ENCODE data around the gene CAMKK1.
"Not testable (repeated sequence)": the region's sequence is repeated elsewhere in the genome, so short reads cannot be mapped to it uniquely, and the experiment has no call there.

The CAMKK1 gene

DNA sequence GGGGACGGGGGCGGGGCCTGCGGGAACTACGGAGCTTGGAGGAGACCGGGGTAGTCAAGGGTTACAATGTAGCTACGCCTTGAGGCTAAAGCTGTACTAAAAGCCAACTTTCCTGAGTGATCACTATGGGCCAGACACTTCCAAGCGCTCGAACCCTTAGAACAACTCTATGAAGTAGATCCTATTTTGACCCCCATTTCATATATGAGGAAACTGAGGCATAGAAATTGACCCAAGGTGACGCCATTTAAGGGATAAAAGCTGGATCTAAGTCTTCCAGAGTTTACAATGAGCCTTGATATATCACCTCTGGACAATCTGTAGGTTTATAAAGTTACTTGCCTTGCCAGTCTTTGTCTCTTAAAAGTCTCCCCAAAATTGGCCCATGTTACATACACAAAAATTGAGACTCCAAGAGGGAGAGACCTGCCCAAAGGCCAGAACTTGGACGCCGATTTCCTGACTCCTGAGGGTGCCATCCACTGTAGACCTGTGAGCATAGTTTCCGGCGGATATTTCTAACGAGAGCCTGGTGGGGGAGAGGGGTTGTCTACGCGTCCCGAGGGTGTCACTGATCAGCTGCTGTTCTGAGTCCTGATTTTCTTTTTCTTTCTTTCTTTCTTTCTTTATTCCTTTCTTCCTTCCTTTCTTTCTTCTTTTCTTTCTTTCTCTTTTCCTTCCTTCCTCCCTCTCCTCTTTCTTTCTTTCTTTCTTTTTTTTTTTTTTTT is 46.3 kb downstream of the CAMKK1 start:
- peak; percentile 48 for DNase-seq (ENCODE audit: low read depth, low spot score)
- Histone ChIP-seq H3K9ac (ENCODE audit: insufficient read length) (no peak overlapping the region), H3K36me3 (ENCODE audit: insufficient read depth, low read length) (peaks cover 27% of the 10 kb centered on the region), H3K27ac (no peak overlapping the region), H3K4me3 (peak overlapping the region; percentile 60), H3K9me3 (ENCODE audit: low read depth, low read length) (no peaks in the 10 kb centered on the region)
- no peak for TF ChIP-seq EZH2 (IDR thresholded peaks at IDR 0.05)
- TF ChIP-seq FOXP2 (optimal IDR thresholded peaks at IDR 0.05; ENCODE audit: control extremely low read depth, extremely low read length, insufficient read depth) = peak; percentile 1

GRCh38 chr17:3845621-3846436 is 47.0 kb downstream of the CAMKK1 start, which contains the start of gene NCBP3:
Gene NCBP3 (minus strand): TSS chr17:3846246. CDS start chr17:3846223, 23 bp downstream.
- no peak for DNase-seq (ENCODE audit: low read depth, low spot score)

DNA sequence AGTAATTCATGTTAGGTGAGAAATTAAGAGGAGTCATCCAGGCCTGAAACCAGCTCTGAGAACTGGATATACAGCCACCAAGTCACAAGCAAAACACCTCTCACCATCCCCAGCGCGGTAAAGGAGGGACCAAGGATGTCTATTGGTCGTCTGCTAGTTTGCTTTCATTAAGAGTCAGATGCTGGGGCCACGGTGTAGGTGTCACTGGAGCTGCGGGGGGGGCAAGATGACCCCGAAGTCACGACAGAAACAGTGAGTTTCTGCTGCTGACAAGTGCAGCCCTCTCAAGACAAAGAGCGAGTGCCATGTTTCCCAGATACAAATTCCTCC is 47.6 kb downstream of the CAMKK1 start:
- Histone ChIP-seq H3K9me3 (ENCODE audit: low read depth, low read length) (no peaks in the 10 kb centered on the region), H3K9ac (ENCODE audit: insufficient read length) (peak overlapping the region; percentile 97), H3K27ac (no peak overlapping the region), H3K4me3 (peak overlapping the region; percentile 89), H3K36me3 (ENCODE audit: insufficient read depth, low read length) (peaks cover 38% of the 10 kb centered on the region)
- DNase-seq (ENCODE audit: low read depth, low spot score) = no peak
- no peak for TF ChIP-seq FOXP2 (optimal IDR thresholded peaks at IDR 0.05; ENCODE audit: control extremely low read depth, extremely low read length, insufficient read depth)
- no peak for TF ChIP-seq EZH2 (IDR thresholded peaks at IDR 0.05)
- TF ChIP-seq POLR2AphosphoS5 (IDR thresholded peaks at IDR 0.05; ENCODE audit: borderline replicate concordance, low read depth, low read length) = no peak

More at GRCh38 chr17:3845621-3846436, 47.0 kb downstream of the CAMKK1 start, which contains the start of gene NCBP3:
- peak within 1 kb of the TSS; percentile 97 for H3K9ac ChIP-seq (ENCODE audit: insufficient read length)
- H3K27ac ChIP-seq = peak within 1 kb of the TSS; percentile 55; the same call in 1 of the 2 replicates
- H3K36me3 ChIP-seq (ENCODE audit: insufficient read depth, low read length) = peaks cover 33% of the 10 kb centered on the region
- H3K9me3 ChIP-seq (ENCODE audit: low read depth, low read length) = no peaks in the 10 kb centered on the region
- H3K4me3 ChIP-seq = peak within 1 kb of the TSS; percentile 89
- TF ChIP-seq POLR2AphosphoS5 (IDR thresholded peaks at IDR 0.05; ENCODE audit: borderline replicate concordance, low read depth, low read length) = peak; percentile 74; the same call in 1 of the 2 replicates
- TF ChIP-seq FOXP2 (optimal IDR thresholded peaks at IDR 0.05; ENCODE audit: control extremely low read depth, extremely low read length, insufficient read depth) = peak; percentile 50
- TF ChIP-seq EZH2 (IDR thresholded peaks at IDR 0.05) = no peak

GRCh38 chr17:3844556-3844955 is 48.3 kb downstream of the CAMKK1 start:
- not testable (repeated sequence) for H3K9me3 ChIP-seq (ENCODE audit: low read depth, low read length); DNase-seq (ENCODE audit: low read depth, low spot score); H3K27ac ChIP-seq
- Histone ChIP-seq H3K9ac (ENCODE audit: insufficient read length) (peak overlapping the region; percentile 97), H3K36me3 (ENCODE audit: insufficient read depth, low read length) (peaks cover 45% of the 10 kb centered on the region), H3K4me3 (peak overlapping the region; percentile 89)

DNA sequence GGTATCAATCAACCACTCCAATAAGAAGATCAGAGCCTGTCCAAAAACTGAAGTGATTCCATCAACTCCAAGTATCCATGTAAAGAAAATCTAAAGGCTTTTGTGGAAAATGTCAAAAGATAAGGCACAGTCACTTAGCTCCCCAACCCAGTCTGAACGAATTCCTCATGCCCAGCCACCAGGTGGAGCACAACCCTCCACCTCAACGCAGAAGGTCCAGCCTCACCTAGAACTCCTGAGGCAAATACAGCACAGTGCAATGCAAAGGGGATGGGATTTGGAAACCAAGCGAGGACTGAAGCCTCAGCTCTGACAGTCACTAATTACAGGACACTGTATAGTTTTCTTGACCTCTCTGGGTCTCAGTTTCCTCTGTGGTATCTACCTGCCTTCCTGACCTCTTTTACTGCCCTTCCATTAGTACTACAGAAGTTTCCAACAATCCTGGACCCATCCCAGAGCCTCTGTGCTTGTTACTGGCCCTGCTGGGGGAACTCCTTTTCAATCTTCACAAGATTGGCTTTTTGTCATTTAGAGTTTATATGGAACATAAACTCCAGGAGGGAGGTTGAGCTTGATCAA is 48.8 kb downstream of the CAMKK1 start:
- Histone ChIP-seq H3K27ac (no peak overlapping the region), H3K9me3 (ENCODE audit: low read depth, low read length) (no peaks in the 10 kb centered on the region), H3K36me3 (ENCODE audit: insufficient read depth, low read length) (peaks cover 50% of the 10 kb centered on the region), H3K9ac (ENCODE audit: insufficient read length) (no peak overlapping the region), H3K4me3 (no peak overlapping the region)
- no peak for TF ChIP-seq EZH2 (IDR thresholded peaks at IDR 0.05)
- TF ChIP-seq FOXP2 (optimal IDR thresholded peaks at IDR 0.05; ENCODE audit: control extremely low read depth, extremely low read length, insufficient read depth) = no peak
- TF ChIP-seq POLR2AphosphoS5 (IDR thresholded peaks at IDR 0.05; ENCODE audit: borderline replicate concordance, low read depth, low read length) = no peak
- no peak for DNase-seq (ENCODE audit: low read depth, low spot score)

DNA sequence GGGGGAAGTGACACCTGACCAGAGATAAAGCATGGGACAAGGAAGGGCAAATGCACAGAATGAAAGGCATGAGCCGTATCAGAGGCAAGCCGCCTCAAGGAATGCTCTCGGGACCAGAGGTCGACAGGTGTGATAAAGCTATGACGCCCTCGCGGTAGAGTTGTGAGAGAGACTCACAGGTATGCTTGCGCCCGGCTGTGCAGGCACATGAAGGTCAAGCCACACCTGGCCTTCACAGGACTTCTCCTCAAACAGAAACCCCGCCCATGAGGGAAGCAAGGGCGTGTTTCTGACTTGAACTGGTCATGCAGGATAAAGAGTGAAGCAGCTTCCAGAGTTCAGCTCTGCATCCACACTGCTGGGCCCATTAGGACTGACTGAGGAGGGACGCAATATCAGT is 54.6 kb downstream of the CAMKK1 start:
- no peak for DNase-seq (ENCODE audit: low read depth, low spot score)
- no peak overlapping the region for H3K9ac ChIP-seq (ENCODE audit: insufficient read length)
- no peaks in the 10 kb centered on the region for H3K9me3 ChIP-seq (ENCODE audit: low read depth, low read length)
- TF ChIP-seq POLR2AphosphoS5 (IDR thresholded peaks at IDR 0.05; ENCODE audit: borderline replicate concordance, low read depth, low read length) (no peak), EZH2 (IDR thresholded peaks at IDR 0.05) (no peak), FOXP2 (optimal IDR thresholded peaks at IDR 0.05; ENCODE audit: control extremely low read depth, extremely low read length, insufficient read depth) (no peak)
- H3K27ac ChIP-seq = no peak overlapping the region
- H3K4me3 ChIP-seq = no peak overlapping the region
- H3K36me3 ChIP-seq (ENCODE audit: insufficient read depth, low read length) = peaks cover 72% of the 10 kb centered on the region

DNA sequence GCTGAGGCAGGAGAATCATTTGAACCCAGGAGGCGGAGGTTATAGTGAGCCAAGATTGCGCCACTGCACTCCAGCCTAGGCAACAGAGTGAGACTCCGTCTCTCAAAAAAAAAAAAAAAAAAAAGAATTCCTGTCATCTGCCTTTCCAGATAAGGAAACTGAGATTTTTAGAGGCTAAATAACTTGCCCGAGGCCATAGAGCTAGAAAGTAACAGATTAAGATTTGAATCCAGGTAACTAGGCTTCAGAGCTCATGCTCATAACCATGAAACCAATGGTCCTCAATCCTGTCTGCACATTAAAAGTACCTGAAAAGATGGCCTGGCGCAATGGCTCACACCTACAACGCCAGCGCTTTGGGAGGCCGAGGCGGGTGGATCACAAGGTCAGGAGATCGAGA is 56.3 kb downstream of the CAMKK1 start:
- no peak overlapping the region for H3K4me3 ChIP-seq
- no peak for TF ChIP-seq EZH2 (IDR thresholded peaks at IDR 0.05)
- TF ChIP-seq POLR2AphosphoS5 (IDR thresholded peaks at IDR 0.05; ENCODE audit: borderline replicate concordance, low read depth, low read length) = no peak
- TF ChIP-seq FOXP2 (optimal IDR thresholded peaks at IDR 0.05; ENCODE audit: control extremely low read depth, extremely low read length, insufficient read depth) = no peak
- H3K9ac ChIP-seq (ENCODE audit: insufficient read length) = no peak overlapping the region
- no peak for DNase-seq (ENCODE audit: low read depth, low spot score)
- H3K27ac ChIP-seq = no peak overlapping the region
- H3K36me3 ChIP-seq (ENCODE audit: insufficient read depth, low read length) = peaks cover 56% of the 10 kb centered on the region
- H3K9me3 ChIP-seq (ENCODE audit: low read depth, low read length) = no peaks in the 10 kb centered on the region

- H3K27ac ChIP-seq = no peak overlapping the region
- no peak overlapping the region for H3K4me3 ChIP-seq
- H3K9ac ChIP-seq (ENCODE audit: insufficient read length) = no peak overlapping the region
- TF ChIP-seq FOXP2 (optimal IDR thresholded peaks at IDR 0.05; ENCODE audit: control extremely low read depth, extremely low read length, insufficient read depth) = no peak
- TF ChIP-seq POLR2AphosphoS5 (IDR thresholded peaks at IDR 0.05; ENCODE audit: borderline replicate concordance, low read depth, low read length) = no peak
- TF ChIP-seq EZH2 (IDR thresholded peaks at IDR 0.05) = no peak
- H3K9me3 ChIP-seq (ENCODE audit: low read depth, low read length) = no peaks in the 10 kb centered on the region
- peaks cover 49% of the 10 kb centered on the region for H3K36me3 ChIP-seq (ENCODE audit: insufficient read depth, low read length)
- DNase-seq (ENCODE audit: low read depth, low spot score) = no peak
These were observed 57.2 kb downstream of the CAMKK1 start for GRCh38 chr17:3835410-3836229.

Measured in SK-N-MC (cell line).